ENCODE results near the gene UNC45B.
"Not testable (repeated sequence)": the region's sequence is repeated elsewhere in the genome, so short reads cannot be mapped to it uniquely, and the experiment has no call there.

The UNC45B gene

GRCh38 chr17:35141681-35142466, 5.7 kb upstream of the UNC45B start, which contains the start of gene NLE1:
Gene NLE1 (minus strand): TSS chr17:35142303. CDS start chr17:35142275, 28 bp downstream.
- peak; percentile 57 for DNase-seq (ENCODE audit: extremely low read depth, low read depth)
- peak within 1 kb of the TSS; percentile 99 for H3K4me3 ChIP-seq (replicated peaks; ENCODE audit: low read depth, low read length)
- peak; percentile 86 for TF ChIP-seq CTCF (IDR thresholded peaks at IDR 0.05; ENCODE audit: low read depth, low read length, missing control alignments)

- no peak for TF ChIP-seq CTCF (IDR thresholded peaks at IDR 0.05; ENCODE audit: low read depth, low read length, missing control alignments)
- peak overlapping the region; percentile 99 for H3K4me3 ChIP-seq (replicated peaks; ENCODE audit: low read depth, low read length)
- DNase-seq (ENCODE audit: extremely low read depth, low read depth) = no peak
Observed at GRCh38 chr17:35142467-35142796, 5.2 kb upstream of the UNC45B start.

GRCh38 chr17:35144840-35145239, 2.8 kb upstream of the UNC45B start:
- H3K4me3 ChIP-seq (replicated peaks; ENCODE audit: low read depth, low read length) = no peak overlapping the region
- no peak for DNase-seq (ENCODE audit: extremely low read depth, low read depth)
- TF ChIP-seq CTCF (IDR thresholded peaks at IDR 0.05; ENCODE audit: low read depth, low read length, missing control alignments) = no peak

GRCh38 chr17:35146214-35146833, 1.3 kb upstream of the UNC45B start:
- no peak overlapping the region for H3K4me3 ChIP-seq (replicated peaks; ENCODE audit: low read depth, low read length)
- DNase-seq (ENCODE audit: extremely low read depth, low read depth) = no peak
- TF ChIP-seq CTCF (IDR thresholded peaks at IDR 0.05; ENCODE audit: low read depth, low read length, missing control alignments) = no peak

- no peak for TF ChIP-seq CTCF (IDR thresholded peaks at IDR 0.05; ENCODE audit: low read depth, low read length, missing control alignments)
- no peak overlapping the region for H3K4me3 ChIP-seq (replicated peaks; ENCODE audit: low read depth, low read length)
- DNase-seq (ENCODE audit: extremely low read depth, low read depth) = no peak
Observed at GRCh38 chr17:35148144-35148543, 527 bp downstream of the UNC45B start.

GRCh38 chr17:35149941-35150340, 2.3 kb downstream of the UNC45B start:
- DNase-seq (ENCODE audit: extremely low read depth, low read depth) = no peak
- no peak overlapping the region for H3K4me3 ChIP-seq (replicated peaks; ENCODE audit: low read depth, low read length)
- TF ChIP-seq CTCF (IDR thresholded peaks at IDR 0.05; ENCODE audit: low read depth, low read length, missing control alignments) = no peak

GRCh38 chr17:35151080-35151479, 3.5 kb downstream of the UNC45B start:
- not testable (repeated sequence) for H3K4me3 ChIP-seq (replicated peaks; ENCODE audit: low read depth, low read length); DNase-seq (ENCODE audit: extremely low read depth, low read depth)
